RWPE2 (cell line): ENCODE measurements around the gene MED26.

ENCODE experiments used
- ATAC-seq: fragments of 200-7000 bp; cut with Tn5 transposase; 3 replicates; pipeline ENCODE4 v1.9.1; 2021; ENCODE audit warnings: low read depth
- DNase-seq: peaks from one replicate; pipeline ENCODE4 v3.0.0-alpha.2; 2020; ENCODE audit warnings: low spot score
- H3K27ac ChIP-seq: fragments of 450-650 bp; 2 replicates; pipeline ENCODE4 v1.5.1; 2017; ENCODE audit warnings: mild to moderate bottlenecking; ENCODE audit not compliant: poor library complexity, severe bottlenecking
- H3K27me3 ChIP-seq: fragments of 250-450 bp; sonication (Bioruptor Pico); 2 replicates; pipeline ENCODE4 v1.5.1; 2021; ENCODE audit warnings: mild to moderate bottlenecking, moderate library complexity; ENCODE audit not compliant: insufficient read depth, poor library complexity, severe bottlenecking
- H3K36me3 ChIP-seq: fragments of 250-450 bp; sonication (Bioruptor Pico); 2 replicates; pipeline ENCODE4 v1.5.1; 2020; ENCODE audit warnings: low read depth, mild to moderate bottlenecking, moderate library complexity
- H3K4me1 ChIP-seq: fragments of 250-450 bp; sonication (Bioruptor Pico); 2 replicates; pipeline ENCODE4 v1.5.1; 2021; ENCODE audit warnings: mild to moderate bottlenecking, moderate library complexity; ENCODE audit not compliant: insufficient read depth, poor library complexity, severe bottlenecking
- H3K4me3 ChIP-seq: fragments of 250-450 bp; sonication (Bioruptor Pico); 2 replicates; pipeline ENCODE4 v1.5.1; 2021; ENCODE audit warnings: mild to moderate bottlenecking, moderate library complexity; ENCODE audit not compliant: severe bottlenecking
- H3K9me3 ChIP-seq: fragments of 250-450 bp; sonication (Bioruptor Pico); 2 replicates; pipeline ENCODE4 v1.5.1; 2021; ENCODE audit warnings: mild to moderate bottlenecking, moderate library complexity; ENCODE audit not compliant: severe bottlenecking
- TF ChIP-seq, protein P1 (sequence below): fragments of 450-650 bp; IDR thresholded peaks from one replicate; pipeline ENCODE4 v1.5.1; 2017; ENCODE audit warnings: mild to moderate bottlenecking, moderate library complexity; ENCODE audit not compliant: poor library complexity, severe bottlenecking

The MED26 gene

GRCh38 chr19:16527334-16527935, 100.6 kb downstream of the MED26 start:
- no peak overlapping the region for H3K4me3 ChIP-seq
- ATAC-seq (no peak), DNase-seq (no peak)
- no peak overlapping the region for H3K27ac ChIP-seq
- H3K36me3 ChIP-seq: peaks cover 90% of the 10 kb centered on the region
- H3K4me1 ChIP-seq: no peaks in the 10 kb centered on the region
- H3K9me3 ChIP-seq: no peaks in the 10 kb centered on the region
- TF ChIP-seq, protein P1, sequence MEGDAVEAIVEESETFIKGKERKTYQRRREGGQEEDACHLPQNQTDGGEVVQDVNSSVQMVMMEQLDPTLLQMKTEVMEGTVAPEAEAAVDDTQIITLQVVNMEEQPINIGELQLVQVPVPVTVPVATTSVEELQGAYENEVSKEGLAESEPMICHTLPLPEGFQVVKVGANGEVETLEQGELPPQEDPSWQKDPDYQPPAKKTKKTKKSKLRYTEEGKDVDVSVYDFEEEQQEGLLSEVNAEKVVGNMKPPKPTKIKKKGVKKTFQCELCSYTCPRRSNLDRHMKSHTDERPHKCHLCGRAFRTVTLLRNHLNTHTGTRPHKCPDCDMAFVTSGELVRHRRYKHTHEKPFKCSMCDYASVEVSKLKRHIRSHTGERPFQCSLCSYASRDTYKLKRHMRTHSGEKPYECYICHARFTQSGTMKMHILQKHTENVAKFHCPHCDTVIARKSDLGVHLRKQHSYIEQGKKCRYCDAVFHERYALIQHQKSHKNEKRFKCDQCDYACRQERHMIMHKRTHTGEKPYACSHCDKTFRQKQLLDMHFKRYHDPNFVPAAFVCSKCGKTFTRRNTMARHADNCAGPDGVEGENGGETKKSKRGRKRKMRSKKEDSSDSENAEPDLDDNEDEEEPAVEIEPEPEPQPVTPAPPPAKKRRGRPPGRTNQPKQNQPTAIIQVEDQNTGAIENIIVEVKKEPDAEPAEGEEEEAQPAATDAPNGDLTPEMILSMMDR: no peak
- H3K27me3 ChIP-seq: no peaks in the 10 kb centered on the region

DNA sequence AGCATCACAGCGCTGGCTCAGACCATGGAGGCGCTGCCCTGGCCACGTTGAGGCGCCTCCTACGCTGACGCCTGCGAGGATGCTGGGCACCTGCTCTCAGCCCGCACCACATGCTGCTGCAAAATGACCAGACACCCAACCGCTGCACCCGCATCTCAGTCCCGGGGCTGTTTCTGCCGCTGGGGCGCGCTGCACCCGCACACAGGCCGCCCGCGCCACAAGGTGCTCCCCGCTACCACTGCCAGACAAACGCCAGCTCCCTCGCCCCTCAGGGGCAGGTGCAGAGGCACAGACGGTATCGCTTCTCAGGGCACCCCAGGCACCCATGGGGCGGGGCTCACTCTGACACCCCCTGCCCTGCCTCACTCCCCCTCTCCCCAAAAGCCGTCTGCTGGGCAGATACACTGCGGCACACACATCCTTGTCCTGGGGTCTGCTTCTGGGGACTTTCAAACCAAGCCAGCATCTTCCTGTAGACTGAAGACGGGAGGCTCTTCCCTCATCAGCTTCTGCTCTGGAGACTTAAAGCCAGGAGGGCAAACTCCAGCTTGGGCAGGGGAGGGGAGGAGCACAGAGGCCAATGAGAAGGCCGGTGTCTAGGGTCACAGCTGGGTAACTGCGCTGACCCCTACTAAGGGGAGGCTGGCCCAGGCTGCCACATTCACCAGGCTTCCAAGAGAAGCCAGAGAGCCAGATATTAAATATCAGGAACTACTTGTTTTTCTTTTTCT, 102.1 kb downstream of the MED26 start:
- no peaks in the 10 kb centered on the region for H3K27me3 ChIP-seq
- peaks cover 86% of the 10 kb centered on the region for H3K36me3 ChIP-seq
- TF ChIP-seq, protein P1: no peak
- H3K9me3 ChIP-seq: no peaks in the 10 kb centered on the region
- H3K4me3 ChIP-seq: no peak overlapping the region
- H3K27ac ChIP-seq: no peak overlapping the region
- DNase-seq: no peak
- H3K4me1 ChIP-seq: no peaks in the 10 kb centered on the region
- ATAC-seq: no peak

DNA sequence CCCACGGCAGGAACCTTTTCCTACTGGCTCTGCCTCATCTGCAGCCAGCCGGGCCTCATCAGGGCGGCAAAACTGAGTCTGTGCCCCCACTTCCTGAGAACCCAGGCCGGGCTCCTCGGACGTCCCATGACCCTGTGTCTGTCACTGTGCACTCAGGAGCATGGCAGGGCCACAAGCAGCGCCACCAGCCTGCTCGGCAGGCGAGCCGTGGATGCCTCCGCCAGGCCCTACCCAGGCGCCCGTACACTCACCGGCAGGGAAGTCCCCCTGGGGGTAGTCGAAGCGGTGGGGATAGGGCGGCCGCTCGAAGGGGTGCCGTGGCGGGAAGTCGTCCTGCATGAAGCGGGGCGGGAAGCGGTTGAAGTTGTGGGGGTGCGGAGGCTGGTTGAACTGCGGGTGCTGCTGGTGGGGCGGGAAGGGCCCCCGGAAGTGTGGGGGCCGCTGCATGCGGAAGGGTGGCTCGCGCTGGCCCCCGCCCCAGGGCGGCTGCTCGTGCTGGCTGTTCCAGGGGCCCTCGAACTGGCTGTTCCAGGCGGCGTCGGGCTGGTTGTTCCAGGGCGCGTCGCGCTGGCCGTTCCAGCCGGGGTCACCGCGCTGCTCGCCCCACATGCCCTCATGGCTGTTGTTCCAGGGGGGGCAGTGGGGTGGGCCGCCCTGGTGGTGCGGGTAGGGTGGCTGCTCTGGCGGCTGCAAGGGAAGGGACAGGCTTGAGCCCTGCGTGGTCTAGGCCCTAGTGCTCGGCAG, 102.8 kb downstream of the MED26 start:
- Histone ChIP-seq H3K4me3 (no peak overlapping the region), H3K4me1 (no peaks in the 10 kb centered on the region), H3K9me3 (no peaks in the 10 kb centered on the region), H3K36me3 (peaks cover 88% of the 10 kb centered on the region), H3K27me3 (no peaks in the 10 kb centered on the region), H3K27ac (no peak overlapping the region)
- TF ChIP-seq, protein P1: no peak
- DNase-seq (peak; percentile 56), ATAC-seq (no peak)
